ENCODE data around the gene KCTD21.

DNA sequence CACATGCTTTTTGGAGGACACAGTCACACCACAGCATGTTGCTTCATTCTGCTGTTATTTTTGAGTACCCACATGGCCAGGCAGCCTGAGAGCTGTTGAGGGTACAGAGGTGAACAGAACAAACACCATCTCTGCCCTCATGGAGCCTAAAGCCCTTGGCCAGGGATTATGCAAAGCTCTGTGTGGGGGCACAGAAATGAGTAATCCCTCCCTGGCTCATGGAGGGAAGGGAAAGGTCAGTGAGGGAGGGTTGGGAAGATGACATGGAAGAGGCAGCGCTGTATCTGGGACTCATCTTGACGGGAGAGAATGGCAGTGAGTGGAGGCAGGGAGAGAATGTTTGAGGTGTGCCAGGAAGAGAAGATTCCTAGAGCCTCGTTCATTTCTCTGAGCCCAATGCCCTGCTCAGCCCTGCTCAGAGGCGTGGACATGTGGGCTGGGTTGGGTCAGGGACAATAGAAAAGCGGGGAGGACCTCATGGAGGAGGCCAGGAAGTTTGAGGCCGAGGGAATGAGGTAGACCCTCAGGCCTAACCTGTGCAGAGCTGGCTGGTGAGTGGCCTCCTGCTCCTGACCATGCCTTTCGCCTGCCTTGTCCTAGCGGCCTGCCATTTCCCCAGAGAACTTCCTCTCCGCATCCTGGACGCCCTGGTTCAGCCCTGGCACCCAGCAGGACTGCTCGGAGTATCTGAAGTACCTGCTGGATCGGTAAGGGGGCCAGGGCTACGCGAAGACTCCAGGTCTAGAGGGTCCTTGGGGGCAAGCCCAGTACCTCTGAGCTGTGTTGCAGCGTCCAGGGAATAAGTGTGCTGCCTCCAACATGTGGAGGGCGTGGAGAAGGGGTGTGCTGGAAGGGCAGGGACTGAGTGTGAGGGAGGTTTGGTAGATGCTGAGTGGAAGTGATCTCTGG lies 20.1 kb upstream of the KCTD21 start:
- TF ChIP-seq, protein P1, sequence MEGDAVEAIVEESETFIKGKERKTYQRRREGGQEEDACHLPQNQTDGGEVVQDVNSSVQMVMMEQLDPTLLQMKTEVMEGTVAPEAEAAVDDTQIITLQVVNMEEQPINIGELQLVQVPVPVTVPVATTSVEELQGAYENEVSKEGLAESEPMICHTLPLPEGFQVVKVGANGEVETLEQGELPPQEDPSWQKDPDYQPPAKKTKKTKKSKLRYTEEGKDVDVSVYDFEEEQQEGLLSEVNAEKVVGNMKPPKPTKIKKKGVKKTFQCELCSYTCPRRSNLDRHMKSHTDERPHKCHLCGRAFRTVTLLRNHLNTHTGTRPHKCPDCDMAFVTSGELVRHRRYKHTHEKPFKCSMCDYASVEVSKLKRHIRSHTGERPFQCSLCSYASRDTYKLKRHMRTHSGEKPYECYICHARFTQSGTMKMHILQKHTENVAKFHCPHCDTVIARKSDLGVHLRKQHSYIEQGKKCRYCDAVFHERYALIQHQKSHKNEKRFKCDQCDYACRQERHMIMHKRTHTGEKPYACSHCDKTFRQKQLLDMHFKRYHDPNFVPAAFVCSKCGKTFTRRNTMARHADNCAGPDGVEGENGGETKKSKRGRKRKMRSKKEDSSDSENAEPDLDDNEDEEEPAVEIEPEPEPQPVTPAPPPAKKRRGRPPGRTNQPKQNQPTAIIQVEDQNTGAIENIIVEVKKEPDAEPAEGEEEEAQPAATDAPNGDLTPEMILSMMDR (IDR thresholded peaks at IDR 0.05; ENCODE audit: low read length): no peak
- no peak for TF ChIP-seq EZH2 (IDR thresholded peaks at IDR 0.05; ENCODE audit: borderline replicate concordance, low read length)

Measured in OCI-LY1 (cell line).